ENCODE data around the gene DHRS7B.
"Not testable (repeated sequence)": the region's sequence is repeated elsewhere in the genome, so short reads cannot be mapped to it uniquely, and the experiment has no call there.

The DHRS7B gene

GRCh38 chr17:21126645-21127508, at the start of gene DHRS7B:
TSS of gene DHRS7B (plus strand) at chr17:21126964. CDS start at chr17:21126972, 8 bp downstream.
- DNase-seq, result peak; percentile 95

GRCh38 chr17:21077281-21077680, 49.5 kb upstream of the DHRS7B start:
- no peak for DNase-seq

GRCh38 chr17:21078016-21078780, 48.6 kb upstream of the DHRS7B start:
- no peak for DNase-seq

- DNase-seq, result no peak
Observed at GRCh38 chr17:21079196-21079595, 47.6 kb upstream of the DHRS7B start.

- peak; percentile 10 for DNase-seq
Observed at GRCh38 chr17:21082001-21082436, 44.7 kb upstream of the DHRS7B start.

- not testable (repeated sequence) for DNase-seq
Observed at GRCh38 chr17:21085280-21085679, 41.5 kb upstream of the DHRS7B start.

- no peak for DNase-seq
Observed at GRCh38 chr17:21085707-21086106, 41.1 kb upstream of the DHRS7B start.

GRCh38 chr17:21089145-21089544, 37.6 kb upstream of the DHRS7B start:
- no peak for DNase-seq

- DNase-seq, result no peak
Observed at GRCh38 chr17:21089933-21090901, 36.5 kb upstream of the DHRS7B start.

- DNase-seq, result no peak
Observed at GRCh38 chr17:21090902-21091618, 35.7 kb upstream of the DHRS7B start.

GRCh38 chr17:21094298-21094704, 32.5 kb upstream of the DHRS7B start:
- DNase-seq, result no peak

GRCh38 chr17:21095735-21096134, 31.0 kb upstream of the DHRS7B start:
- peak; percentile 40 for DNase-seq

- DNase-seq, result no peak
Observed at GRCh38 chr17:21096874-21097273, 29.9 kb upstream of the DHRS7B start.

GRCh38 chr17:21098934-21099689, 27.7 kb upstream of the DHRS7B start:
- DNase-seq, result peak; percentile 88

GRCh38 chr17:21100636-21101035, 26.1 kb upstream of the DHRS7B start:
- DNase-seq, result no peak

GRCh38 chr17:21104608-21105007, 22.2 kb upstream of the DHRS7B start:
- DNase-seq, result no peak

- DNase-seq, result no peak
Observed at GRCh38 chr17:21105064-21105894, 21.5 kb upstream of the DHRS7B start.

GRCh38 chr17:21106316-21106715, 20.4 kb upstream of the DHRS7B start:
- no peak for DNase-seq

GRCh38 chr17:21107067-21107650, 19.6 kb upstream of the DHRS7B start:
- not testable (repeated sequence) for DNase-seq

GRCh38 chr17:21108651-21109050, 18.1 kb upstream of the DHRS7B start:
- no peak for DNase-seq
